ENCODE results near the gene POLR3H. TPM values are rescaled to one million over a fixed set of nuclear protein-coding genes. Genes with fewer than 3 reads are reported as not detected.

POLR3H gene
- total RNA-seq, 1 donor from 2014 or later = 15.8 TPM

DNA sequence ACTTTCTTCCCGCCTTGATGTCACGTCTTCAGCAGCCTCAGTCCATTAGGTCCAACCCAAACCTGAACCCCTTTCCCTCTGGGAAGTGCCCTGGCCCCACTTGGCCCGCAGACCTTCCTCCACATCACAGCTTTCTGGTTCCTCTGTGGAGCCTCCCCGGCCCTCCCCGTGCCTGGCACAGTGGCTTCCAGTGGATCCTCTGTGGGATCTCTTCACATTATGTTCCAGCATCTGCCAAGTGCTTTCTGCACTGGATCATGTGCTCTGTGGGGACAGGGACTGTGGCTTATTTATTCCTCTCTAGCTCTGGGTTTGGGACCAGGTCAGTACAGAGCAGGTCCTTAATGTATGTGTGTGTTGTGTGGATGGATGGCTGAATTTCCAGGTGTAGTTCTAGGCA is 30.9 kb downstream of the POLR3H start:
- Histone ChIP-seq H3K27ac (replicated peaks) (peak overlapping the region; percentile 92), H3K4me3 (no peak overlapping the region), H3K27me3 (ENCODE audit: low read depth) (no peaks in the 10 kb centered on the region), H3K9me3 (replicated peaks) (no peaks in the 10 kb centered on the region), H3K4me1 (peaks cover 82% of the 10 kb centered on the region), H3K36me3 (peaks cover 88% of the 10 kb centered on the region)
- no peak for DNase-seq
- intact Hi-C loops (cut with micrococcal nuclease) = no loop called here
- TF ChIP-seq, protein P1, sequence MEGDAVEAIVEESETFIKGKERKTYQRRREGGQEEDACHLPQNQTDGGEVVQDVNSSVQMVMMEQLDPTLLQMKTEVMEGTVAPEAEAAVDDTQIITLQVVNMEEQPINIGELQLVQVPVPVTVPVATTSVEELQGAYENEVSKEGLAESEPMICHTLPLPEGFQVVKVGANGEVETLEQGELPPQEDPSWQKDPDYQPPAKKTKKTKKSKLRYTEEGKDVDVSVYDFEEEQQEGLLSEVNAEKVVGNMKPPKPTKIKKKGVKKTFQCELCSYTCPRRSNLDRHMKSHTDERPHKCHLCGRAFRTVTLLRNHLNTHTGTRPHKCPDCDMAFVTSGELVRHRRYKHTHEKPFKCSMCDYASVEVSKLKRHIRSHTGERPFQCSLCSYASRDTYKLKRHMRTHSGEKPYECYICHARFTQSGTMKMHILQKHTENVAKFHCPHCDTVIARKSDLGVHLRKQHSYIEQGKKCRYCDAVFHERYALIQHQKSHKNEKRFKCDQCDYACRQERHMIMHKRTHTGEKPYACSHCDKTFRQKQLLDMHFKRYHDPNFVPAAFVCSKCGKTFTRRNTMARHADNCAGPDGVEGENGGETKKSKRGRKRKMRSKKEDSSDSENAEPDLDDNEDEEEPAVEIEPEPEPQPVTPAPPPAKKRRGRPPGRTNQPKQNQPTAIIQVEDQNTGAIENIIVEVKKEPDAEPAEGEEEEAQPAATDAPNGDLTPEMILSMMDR (IDR thresholded peaks at IDR 0.05; ENCODE audit: borderline replicate concordance) = no peak

DNA sequence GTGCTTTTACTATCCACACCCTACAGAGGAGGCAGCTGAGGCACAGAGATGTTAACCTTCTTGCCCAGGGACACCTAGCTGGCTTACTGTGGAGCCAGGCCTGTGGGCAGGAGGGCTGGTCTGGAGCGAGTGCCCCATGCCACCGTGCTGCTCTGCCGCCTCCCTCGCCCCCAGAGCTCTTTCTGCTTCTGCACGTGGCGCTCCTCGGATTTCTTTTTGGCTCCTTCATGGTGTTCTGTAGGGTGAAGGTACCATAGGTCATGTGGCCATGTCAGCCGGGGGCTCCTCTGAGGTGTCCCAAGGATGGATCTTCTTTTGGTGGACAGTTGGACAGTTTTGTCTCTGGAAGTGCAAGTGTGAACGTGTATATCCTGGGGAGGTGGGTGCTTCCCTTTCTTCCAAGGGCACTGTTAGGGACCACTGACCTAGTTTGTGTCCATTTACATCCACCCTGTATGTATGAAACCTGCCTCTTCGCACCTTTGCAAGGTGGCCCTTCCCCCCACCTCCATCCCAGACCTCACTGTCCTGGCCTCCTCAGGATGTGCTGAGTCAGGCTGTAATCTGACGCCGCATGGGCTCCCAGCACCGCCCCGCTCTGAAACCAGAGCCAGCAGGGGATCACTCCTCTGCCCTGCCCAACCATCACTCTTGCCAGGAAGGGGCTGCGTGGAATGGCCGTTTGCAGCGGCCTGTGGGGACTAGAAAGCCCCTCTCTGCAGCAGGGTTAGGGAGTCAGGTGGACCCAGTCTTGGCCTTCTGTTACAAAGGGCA is 31.7 kb downstream of the POLR3H start:
- peak overlapping the region; percentile 92 for H3K27ac ChIP-seq (replicated peaks)
- intact Hi-C loops (cut with micrococcal nuclease) = no loop called here
- peak; percentile 46 for DNase-seq
- peak overlapping the region; percentile 3 for H3K4me3 ChIP-seq
- TF ChIP-seq, protein P1 (IDR thresholded peaks at IDR 0.05; ENCODE audit: borderline replicate concordance) = no peak
- peaks cover 90% of the 10 kb centered on the region for H3K36me3 ChIP-seq
- no peaks in the 10 kb centered on the region for H3K9me3 ChIP-seq (replicated peaks)
- H3K4me1 ChIP-seq = peaks cover 83% of the 10 kb centered on the region
- no peaks in the 10 kb centered on the region for H3K27me3 ChIP-seq (ENCODE audit: low read depth)

GRCh38 chr22:41511521-41511968 is 32.7 kb downstream of the POLR3H start:
- peaks cover 90% of the 10 kb centered on the region for H3K36me3 ChIP-seq
- no peak for DNase-seq
- TF ChIP-seq, protein P1 (IDR thresholded peaks at IDR 0.05; ENCODE audit: borderline replicate concordance) = no peak
- no peak overlapping the region for H3K4me3 ChIP-seq
- peak overlapping the region; percentile 92 for H3K27ac ChIP-seq (replicated peaks)
- H3K27me3 ChIP-seq (ENCODE audit: low read depth) = no peaks in the 10 kb centered on the region
- peaks cover 85% of the 10 kb centered on the region for H3K4me1 ChIP-seq
- H3K9me3 ChIP-seq (replicated peaks) = no peaks in the 10 kb centered on the region
- intact Hi-C loops (cut with micrococcal nuclease) = no loop called here

DNA sequence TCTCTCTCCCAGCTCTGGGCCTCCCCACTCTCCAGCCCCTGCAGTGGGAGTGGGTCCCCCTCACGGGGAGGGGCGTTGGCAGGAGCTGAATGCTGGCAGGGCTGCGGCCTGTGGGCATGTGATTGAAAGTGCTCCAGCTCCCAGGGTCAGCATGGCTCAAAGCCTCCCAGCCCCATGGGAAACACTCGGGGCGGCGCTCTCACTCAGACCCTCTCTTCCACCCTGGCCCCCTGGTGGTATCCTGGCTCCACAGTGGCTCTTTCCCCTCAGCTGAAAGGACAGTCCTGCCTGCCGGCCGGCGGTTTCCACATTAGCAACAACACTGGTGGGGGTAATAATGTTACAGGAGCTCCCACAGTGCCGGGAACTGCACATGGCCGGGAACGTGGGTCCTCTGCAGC is 35.5 kb downstream of the POLR3H start:
- DNase-seq = peak; percentile 60
- H3K27me3 ChIP-seq (ENCODE audit: low read depth) = no peaks in the 10 kb centered on the region
- no peaks in the 10 kb centered on the region for H3K9me3 ChIP-seq (replicated peaks)
- peaks cover 83% of the 10 kb centered on the region for H3K36me3 ChIP-seq
- H3K4me3 ChIP-seq = no peak overlapping the region
- TF ChIP-seq, protein P1 (IDR thresholded peaks at IDR 0.05; ENCODE audit: borderline replicate concordance) = peak; percentile 29
- intact Hi-C loops (cut with micrococcal nuclease) = no loop called here
- peak overlapping the region; percentile 92 for H3K27ac ChIP-seq (replicated peaks)
- H3K4me1 ChIP-seq = peaks cover 100% of the 10 kb centered on the region

- H3K9me3 ChIP-seq (replicated peaks) = no peaks in the 10 kb centered on the region
- peaks cover 100% of the 10 kb centered on the region for H3K4me1 ChIP-seq
- TF ChIP-seq, protein P1 (IDR thresholded peaks at IDR 0.05; ENCODE audit: borderline replicate concordance) = no peak
- peaks cover 83% of the 10 kb centered on the region for H3K36me3 ChIP-seq
- H3K27ac ChIP-seq (replicated peaks) = peak overlapping the region; percentile 92
- intact Hi-C loops (cut with micrococcal nuclease) = no loop called here
- no peaks in the 10 kb centered on the region for H3K27me3 ChIP-seq (ENCODE audit: low read depth)
- DNase-seq = no peak
- no peak overlapping the region for H3K4me3 ChIP-seq
Observed at GRCh38 chr22:41507330-41508063, 36.8 kb downstream of the POLR3H start.

Data from left ventricle myocardium inferior (tissue), 1 donor.